SK-N-SH treated with all-trans-retinoic acid at 6 μM for 48 hours (cell line): ENCODE measurements around the gene SLMAP.

Experiments used
- ATAC-seq: fragments of 200-7000 bp; cut with Tn5 transposase; 3 replicates; pipeline ENCODE4 v1.9.1; 2020; ENCODE audit warnings: mild to moderate bottlenecking, moderate library complexity
- ARNTL ChIP-seq: fragments of 450-650 bp; formaldehyde crosslinking; IDR thresholded peaks from 2 replicates; pipeline ENCODE4 v1.5.0; 2020; ENCODE audit warnings: low read depth, mild to moderate bottlenecking, moderate library complexity, borderline replicate concordance
- BACH2 ChIP-seq: fragments of 250-450 bp; sonication (Bioruptor Pico); IDR thresholded peaks from 2 replicates; pipeline ENCODE4 v1.9.0; 2021; ENCODE audit warnings: mild to moderate bottlenecking, borderline replicate concordance
- CSRNP3 ChIP-seq: fragments of 250-450 bp; sonication (Bioruptor Pico); IDR thresholded peaks from 2 replicates; pipeline ENCODE4 v1.5.1; 2021; ENCODE audit warnings: mild to moderate bottlenecking, moderate library complexity
- GLIS3 ChIP-seq: fragments of 250-450 bp; sonication (Bioruptor Pico); IDR thresholded peaks from 2 replicates; pipeline ENCODE4 v1.5.0; 2020; ENCODE audit warnings: mild to moderate bottlenecking, moderate library complexity
- ISL1 ChIP-seq: fragments of 250-450 bp; sonication (Bioruptor Pico); IDR thresholded peaks from 2 replicates; pipeline ENCODE4 v2.1.2; 2022; ENCODE audit warnings: mild to moderate bottlenecking, moderate library complexity
- PATZ1 ChIP-seq: fragments of 250-450 bp; sonication (Bioruptor Pico); IDR thresholded peaks from 2 replicates; pipeline ENCODE4 v1.8.0; 2020; ENCODE audit warnings: mild to moderate bottlenecking, moderate library complexity, borderline replicate concordance
- PPARA ChIP-seq: fragments of 250-450 bp; sonication (Bioruptor Pico); IDR thresholded peaks from 2 replicates; pipeline ENCODE4 v1.5.0; 2020; ENCODE audit warnings: mild to moderate bottlenecking, borderline replicate concordance
- RARB ChIP-seq: fragments of 250-450 bp; sonication (Bioruptor Pico); IDR thresholded peaks from 2 replicates; pipeline ENCODE4 v1.8.0; 2021; ENCODE audit warnings: mild to moderate bottlenecking, moderate library complexity
- SNAI2 ChIP-seq: fragments of 250-450 bp; sonication (Bioruptor Pico); IDR thresholded peaks from 2 replicates; pipeline ENCODE4 v1.5.0; 2020; ENCODE audit warnings: mild to moderate bottlenecking, moderate library complexity
- TCF4 ChIP-seq: fragments of 250-450 bp; sonication (Bioruptor Pico); IDR thresholded peaks from 2 replicates; pipeline ENCODE4 v1.8.0; 2021; ENCODE audit warnings: mild to moderate bottlenecking, moderate library complexity, borderline replicate concordance
- TOX ChIP-seq: fragments of 250-450 bp; sonication (Bioruptor Pico); IDR thresholded peaks from 2 replicates; pipeline ENCODE4 v1.8.0; 2021; ENCODE audit warnings: mild to moderate bottlenecking, moderate library complexity, borderline replicate concordance
- TSHZ2 ChIP-seq: fragments of 250-450 bp; sonication (Bioruptor Pico); IDR thresholded peaks from 2 replicates; pipeline ENCODE4 v1.5.0; 2020; ENCODE audit warnings: mild to moderate bottlenecking, moderate library complexity
- ZC3H10 ChIP-seq: fragments of 250-450 bp; sonication (Bioruptor Pico); IDR thresholded peaks from 2 replicates; pipeline ENCODE4 v1.5.1; 2021; ENCODE audit warnings: mild to moderate bottlenecking, moderate library complexity
- ZFP3 ChIP-seq: fragments of 250-450 bp; sonication (Bioruptor Pico); IDR thresholded peaks from 2 replicates; pipeline ENCODE4 v1.5.0; 2020; ENCODE audit warnings: mild to moderate bottlenecking, moderate library complexity
- ZFP30 ChIP-seq: fragments of 450-650 bp; formaldehyde crosslinking; IDR thresholded peaks from 2 replicates; pipeline ENCODE4 v1.5.0; 2022; ENCODE audit warnings: mild to moderate bottlenecking, moderate library complexity
- ZNF565 ChIP-seq: fragments of 450-650 bp; formaldehyde crosslinking; conservative IDR thresholded peaks from 2 replicates; pipeline ENCODE4 v1.5.0; 2020; ENCODE audit warnings: low read depth, mild to moderate bottlenecking, moderate library complexity
- ZNF70 ChIP-seq: fragments of 450-650 bp; formaldehyde crosslinking; IDR thresholded peaks from 2 replicates; pipeline ENCODE4 v1.5.0; 2020; ENCODE audit warnings: mild to moderate bottlenecking, moderate library complexity
- ZNF8 ChIP-seq: fragments of 450-650 bp; formaldehyde crosslinking; IDR thresholded peaks from 2 replicates; pipeline ENCODE4 v1.5.0; 2020; ENCODE audit warnings: mild to moderate bottlenecking, moderate library complexity
- TF ChIP-seq, protein P1 (sequence below): fragments of 250-450 bp; sonication (Bioruptor Pico); IDR thresholded peaks from 2 replicates; pipeline ENCODE4 v1.8.0; 2021; ENCODE audit warnings: low read depth, mild to moderate bottlenecking, moderate library complexity, borderline replicate concordance

Gene SLMAP

GRCh38 chr3:57893668-57894067, 137.6 kb downstream of the SLMAP start (continued):
- TF ChIP-seq TSHZ2 (CRISPR knock-in tag): no peak
- TF ChIP-seq, all 23 proteins: peak for 0

GRCh38 chr3:57896031-57896430, 139.9 kb downstream of the SLMAP start:
- no peak for TF ChIP-seq SNAI2 (CRISPR knock-in tag)
- no peak for TF ChIP-seq RARB (CRISPR knock-in tag)
- TF ChIP-seq ZFP3: no peak
- no peak for TF ChIP-seq TSHZ2 (CRISPR knock-in tag)
- TF ChIP-seq ZNF565 (CRISPR knock-in tag): no peak
- no peak for TF ChIP-seq ARNTL (CRISPR knock-in tag)
- TF ChIP-seq, protein P1, sequence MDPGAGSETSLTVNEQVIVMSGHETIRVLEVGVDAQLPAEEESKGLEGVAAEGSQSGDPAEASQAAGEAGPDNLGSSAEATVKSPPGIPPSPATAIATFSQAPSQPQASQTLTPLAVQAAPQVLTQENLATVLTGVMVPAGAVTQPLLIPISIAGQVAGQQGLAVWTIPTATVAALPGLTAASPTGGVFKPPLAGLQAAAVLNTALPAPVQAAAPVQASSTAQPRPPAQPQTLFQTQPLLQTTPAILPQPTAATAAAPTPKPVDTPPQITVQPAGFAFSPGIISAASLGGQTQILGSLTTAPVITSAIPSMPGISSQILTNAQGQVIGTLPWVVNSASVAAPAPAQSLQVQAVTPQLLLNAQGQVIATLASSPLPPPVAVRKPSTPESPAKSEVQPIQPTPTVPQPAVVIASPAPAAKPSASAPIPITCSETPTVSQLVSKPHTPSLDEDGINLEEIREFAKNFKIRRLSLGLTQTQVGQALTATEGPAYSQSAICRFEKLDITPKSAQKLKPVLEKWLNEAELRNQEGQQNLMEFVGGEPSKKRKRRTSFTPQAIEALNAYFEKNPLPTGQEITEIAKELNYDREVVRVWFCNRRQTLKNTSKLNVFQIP (CRISPR knock-in tag): no peak
- TF ChIP-seq ISL1 (CRISPR knock-in tag): no peak
- ATAC-seq: no peak

- no peak for ATAC-seq
- TF ChIP-seq ZNF565 (CRISPR knock-in tag) (no peak), ZFP3 (no peak), GLIS3 (CRISPR knock-in tag) (no peak), ZFP30 (CRISPR knock-in tag) (no peak), ARNTL (CRISPR knock-in tag) (no peak)
Observed at GRCh38 chr3:57896691-57897090, 140.6 kb downstream of the SLMAP start.

- ATAC-seq: no peak
- TF ChIP-seq TCF4 (CRISPR knock-in tag) (no peak), ZC3H10 (no peak), TOX (CRISPR knock-in tag) (no peak), ZNF565 (CRISPR knock-in tag) (no peak), PPARA (CRISPR knock-in tag) (no peak), ZNF8 (CRISPR knock-in tag) (no peak), CSRNP3 (no peak), SNAI2 (CRISPR knock-in tag) (no peak), ZNF70 (CRISPR knock-in tag) (no peak), BACH2 (no peak), RARB (CRISPR knock-in tag) (no peak), ZFP3 (no peak), ISL1 (CRISPR knock-in tag) (no peak), TSHZ2 (CRISPR knock-in tag) (no peak), PATZ1 (CRISPR knock-in tag) (no peak)
Observed at GRCh38 chr3:57900786-57901185, 144.7 kb downstream of the SLMAP start.
